GM21786 (cell line): ENCODE measurements around the gene FNDC1.

ENCODE experiments used
- ATAC-seq: cut with Tn5 transposase; IDR thresholded peaks from one replicate; pipeline ENCODE4 v1.9.1; 2021; ENCODE audit not compliant: unreplicated experiment

Gene FNDC1

GRCh38 chr6:159157431-159157830 is 11.8 kb upstream of the FNDC1 start:
- ATAC-seq: no peak

GRCh38 chr6:159161839-159162238 is 7.4 kb upstream of the FNDC1 start:
- no peak for ATAC-seq

GRCh38 chr6:159163901-159164370 is 5.3 kb upstream of the FNDC1 start:
- no peak for ATAC-seq

GRCh38 chr6:159168536-159169192 is 536 bp upstream of the FNDC1 start:
- ATAC-seq: no peak

- no peak for ATAC-seq
Observed at GRCh38 chr6:159169557-159170332, 545 bp downstream of the FNDC1 start.

GRCh38 chr6:159170333-159170672 is 1.1 kb downstream of the FNDC1 start:
- ATAC-seq: no peak

- no peak for ATAC-seq
Observed at GRCh38 chr6:159170999-159171712, 2.0 kb downstream of the FNDC1 start.

- ATAC-seq: no peak
Observed at GRCh38 chr6:159172091-159172491, 2.9 kb downstream of the FNDC1 start.

- peak; percentile 78 for ATAC-seq
Observed at GRCh38 chr6:159174263-159174969, 5.2 kb downstream of the FNDC1 start.

- ATAC-seq: no peak
Observed at GRCh38 chr6:159176913-159177312, 7.7 kb downstream of the FNDC1 start.

GRCh38 chr6:159178847-159179246 is 9.6 kb downstream of the FNDC1 start:
- ATAC-seq: no peak

- ATAC-seq: no peak
Observed at GRCh38 chr6:159180001-159180400, 10.8 kb downstream of the FNDC1 start.

GRCh38 chr6:159181914-159182313 is 12.7 kb downstream of the FNDC1 start:
- no peak for ATAC-seq

GRCh38 chr6:159184559-159184958 is 15.4 kb downstream of the FNDC1 start:
- no peak for ATAC-seq

GRCh38 chr6:159190460-159190859 is 21.3 kb downstream of the FNDC1 start:
- no peak for ATAC-seq

GRCh38 chr6:159193923-159194322 is 24.7 kb downstream of the FNDC1 start:
- no peak for ATAC-seq

GRCh38 chr6:159194421-159194820 is 25.2 kb downstream of the FNDC1 start:
- no peak for ATAC-seq

GRCh38 chr6:159196430-159196975 is 27.3 kb downstream of the FNDC1 start:
- no peak for ATAC-seq

- ATAC-seq: no peak
Observed at GRCh38 chr6:159197251-159197650, 28.1 kb downstream of the FNDC1 start.

GRCh38 chr6:159201336-159201735 is 32.1 kb downstream of the FNDC1 start:
- no peak for ATAC-seq
